ENCODE measurements around the gene MMP24. TPM values are rescaled to one million over a fixed set of nuclear protein-coding genes. Genes with fewer than 3 reads are reported as not detected.

Gene MMP24
- total RNA-seq, 1 experiment from 2014 or later = 0.91 TPM

GRCh38 chr20:35206802-35207201, 19.7 kb upstream of the MMP24 start:
- DNase-seq = no peak
- Histone ChIP-seq H3K36me3 (ENCODE audit: low read depth, low read length) (no peaks in the 10 kb centered on the region), H3F3A (ENCODE audit: low read length, unreplicated experiment) (no peaks in the 10 kb centered on the region), H3K9me3 (ENCODE audit: low read length) (no peaks in the 10 kb centered on the region), H4K20me1 (ENCODE audit: low read length) (no peaks in the 10 kb centered on the region), H3K4me3 (ENCODE audit: low read length) (no peak overlapping the region), H3K27ac (ENCODE audit: low read length) (no peak overlapping the region), H3K4me2 (ENCODE audit: low read length) (no peak overlapping the region), H2AFZ (ENCODE audit: low read length) (no peak overlapping the region), H3K27me3 (ENCODE audit: low read length) (no peaks in the 10 kb centered on the region), H3K4me1 (ENCODE audit: insufficient read depth, low read length) (no peaks in the 10 kb centered on the region), H3K9me2 (replicated peaks; ENCODE audit: low read length) (no peaks in the 10 kb centered on the region), H3K9ac (ENCODE audit: low read length) (no peak overlapping the region), H3K79me2 (ENCODE audit: low read length) (no peaks in the 10 kb centered on the region)
- intact Hi-C loops (cut with micrococcal nuclease) = loop anchor here (5.0 kb wide), 1 partner anchor 375 kb away; no protein-coding TSS in a partner anchor
- no peak for ATAC-seq
- TF ChIP-seq, protein P1, sequence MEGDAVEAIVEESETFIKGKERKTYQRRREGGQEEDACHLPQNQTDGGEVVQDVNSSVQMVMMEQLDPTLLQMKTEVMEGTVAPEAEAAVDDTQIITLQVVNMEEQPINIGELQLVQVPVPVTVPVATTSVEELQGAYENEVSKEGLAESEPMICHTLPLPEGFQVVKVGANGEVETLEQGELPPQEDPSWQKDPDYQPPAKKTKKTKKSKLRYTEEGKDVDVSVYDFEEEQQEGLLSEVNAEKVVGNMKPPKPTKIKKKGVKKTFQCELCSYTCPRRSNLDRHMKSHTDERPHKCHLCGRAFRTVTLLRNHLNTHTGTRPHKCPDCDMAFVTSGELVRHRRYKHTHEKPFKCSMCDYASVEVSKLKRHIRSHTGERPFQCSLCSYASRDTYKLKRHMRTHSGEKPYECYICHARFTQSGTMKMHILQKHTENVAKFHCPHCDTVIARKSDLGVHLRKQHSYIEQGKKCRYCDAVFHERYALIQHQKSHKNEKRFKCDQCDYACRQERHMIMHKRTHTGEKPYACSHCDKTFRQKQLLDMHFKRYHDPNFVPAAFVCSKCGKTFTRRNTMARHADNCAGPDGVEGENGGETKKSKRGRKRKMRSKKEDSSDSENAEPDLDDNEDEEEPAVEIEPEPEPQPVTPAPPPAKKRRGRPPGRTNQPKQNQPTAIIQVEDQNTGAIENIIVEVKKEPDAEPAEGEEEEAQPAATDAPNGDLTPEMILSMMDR (conservative IDR thresholded peaks at IDR 0.05; ENCODE audit: low read depth, low read length) = no peak
- TF ChIP-seq EZH2phosphoT487 (IDR thresholded peaks at IDR 0.05; ENCODE audit: borderline replicate concordance, low read length) = no peak
- TF ChIP-seq EZH2 (IDR thresholded peaks at IDR 0.05; ENCODE audit: low read length, unreplicated experiment) = no peak
- POLR2A ChIA-PET (ENCODE audit: unreplicated experiment) = no interaction called here
- CTCF ChIA-PET = no interaction called here
- no TSS peak for BruUV-seq (replicated peaks)

DNA sequence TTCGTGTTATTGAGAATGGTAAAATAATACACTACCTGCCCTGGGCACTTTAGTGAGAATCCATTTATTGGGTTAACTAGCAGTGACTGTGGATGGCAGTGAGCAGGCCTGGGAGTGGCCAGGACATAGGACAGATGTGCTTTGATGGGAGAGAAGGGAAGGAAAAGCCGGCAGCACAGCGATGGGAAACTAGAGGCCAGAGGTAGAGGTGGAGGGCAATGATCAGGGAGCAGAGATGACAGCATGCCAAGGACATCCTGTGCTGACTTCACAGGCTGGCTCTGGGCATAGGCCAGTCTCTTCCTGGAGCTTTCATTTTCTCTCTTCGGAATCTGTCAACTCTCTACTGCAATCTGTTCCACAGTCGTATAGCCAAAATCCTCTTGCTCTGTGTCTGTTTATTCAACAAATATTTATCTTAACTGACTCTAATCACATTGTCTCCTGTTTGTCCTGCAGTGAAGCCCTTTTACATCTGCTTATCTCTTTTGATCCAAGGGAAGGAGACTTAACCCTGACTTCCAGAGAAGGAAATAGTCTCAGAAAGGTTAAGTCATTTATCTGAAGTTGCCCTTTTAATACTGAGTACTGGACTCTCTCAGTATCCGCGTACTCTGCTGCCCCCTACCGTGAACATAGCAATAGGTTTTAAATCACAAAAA, 18.4 kb upstream of the MMP24 start:
- no TSS peak for BruUV-seq (replicated peaks)
- H3K36me3 ChIP-seq (ENCODE audit: low read depth, low read length) = no peaks in the 10 kb centered on the region
- ATAC-seq (peak; percentile 98), DNase-seq (peak; percentile 86)
- no peaks in the 10 kb centered on the region for H3K9me2 ChIP-seq (replicated peaks; ENCODE audit: low read length)
- no peak overlapping the region for H3K9ac ChIP-seq (ENCODE audit: low read length)
- intact Hi-C loops (cut with micrococcal nuclease) = loop anchor here (1.0 to 5.0 kb wide), 3 partner anchors 63 to 376 kb away; no protein-coding TSS in a partner anchor
- no peaks in the 10 kb centered on the region for H3K79me2 ChIP-seq (ENCODE audit: low read length)
- H4K20me1 ChIP-seq (ENCODE audit: low read length) = no peaks in the 10 kb centered on the region
- H3K27me3 ChIP-seq (ENCODE audit: low read length) = no peaks in the 10 kb centered on the region
- H3F3A ChIP-seq (ENCODE audit: low read length, unreplicated experiment) = no peaks in the 10 kb centered on the region
- no peaks in the 10 kb centered on the region for H3K4me1 ChIP-seq (ENCODE audit: insufficient read depth, low read length)
- POLR2A ChIA-PET (ENCODE audit: unreplicated experiment) = no interaction called here
- no peak overlapping the region for H3K27ac ChIP-seq (ENCODE audit: low read length)
- peak overlapping the region; percentile 53; the same call in 1 of the 2 replicates for H2AFZ ChIP-seq (ENCODE audit: low read length)
- H3K9me3 ChIP-seq (ENCODE audit: low read length) = no peaks in the 10 kb centered on the region
- TF ChIP-seq, protein P1 (conservative IDR thresholded peaks at IDR 0.05; ENCODE audit: low read depth, low read length) = peak; percentile 93
- TF ChIP-seq EZH2phosphoT487 (IDR thresholded peaks at IDR 0.05; ENCODE audit: borderline replicate concordance, low read length) = no peak
- peak overlapping the region; percentile 65 for H3K4me2 ChIP-seq (ENCODE audit: low read length)
- H3K4me3 ChIP-seq (ENCODE audit: low read length) = peak overlapping the region; percentile 32; the same call in 1 of the 2 replicates
- CTCF ChIA-PET = interaction anchor here (0.5 to 3.0 kb wide), 5 partner anchors 14 to 239 kb away, joined by 3 to 43 read pairs (median 4); no protein-coding TSS in a partner anchor

Data from PC-3 (cell line).